Natural killer cell (primary cell): ENCODE data around the gene FTCD. TPM values are rescaled to one million over a fixed set of nuclear protein-coding genes. Genes with fewer than 3 reads are reported as not detected.
"Not testable (repeated sequence)": the region's sequence is repeated elsewhere in the genome, so short reads cannot be mapped to it uniquely, and the experiment has no call there.

Experiments
- ATAC-seq, 3 donors: fragments of 150-1000 bp in 2 of 3; fragments of 200-7000 bp in 1 of 3; cut with Tn5 transposase; 1 replicate in 1 of 3; 2 replicates in 2 of 3; pipeline ENCODE4 v1.10.0; 2021; ENCODE audit warnings: mild to moderate bottlenecking in 2 of 3, moderate library complexity in 2 of 3
- DNase-seq, 2 donors: peaks; one replicate each; pipeline versions ENCODE4 v3.0.0 to v3.0.0-alpha.2; 2013 to 2021; ENCODE audit warnings: mixed read lengths in 1 of 2
- H3K27ac ChIP-seq: one replicate; pipeline ENCODE4 v1.5.1; 2013; ENCODE audit warnings: mild to moderate bottlenecking, low read length
- H3K27me3 ChIP-seq: one replicate; pipeline ENCODE4 v1.6.1; 2013; ENCODE audit warnings: low read length; ENCODE audit not compliant: control insufficient read depth, insufficient read depth
- H3K36me3 ChIP-seq: one replicate; pipeline ENCODE4 v1.6.1; 2013; ENCODE audit warnings: low read length; ENCODE audit not compliant: control insufficient read depth, insufficient read depth
- H3K4me1 ChIP-seq: one replicate; pipeline ENCODE4 v1.6.1; 2013; ENCODE audit warnings: low read length; ENCODE audit not compliant: control insufficient read depth, insufficient read depth
- H3K4me3 ChIP-seq: one replicate; pipeline ENCODE4 v1.5.1; 2013; ENCODE audit warnings: low read length
- H3K9me3 ChIP-seq: one replicate; pipeline ENCODE4 v1.6.1; 2013; ENCODE audit warnings: low read length; ENCODE audit not compliant: control insufficient read depth, insufficient read depth
- H3K27ac Mint-ChIP-seq, 2 donors: one replicate each; pipeline ENCODE4 v1.8.0; 2022; ENCODE audit warnings: mild to moderate bottlenecking in 2 of 2, mixed read lengths in 2 of 2, moderate library complexity in 1 of 2
- H3K27me3 Mint-ChIP-seq, 2 donors: one replicate each; pipeline ENCODE4 v1.8.0; 2022; ENCODE audit warnings: low read depth in 2 of 2, mixed read lengths in 2 of 2
- H3K36me3 Mint-ChIP-seq: one replicate; pipeline ENCODE4 v1.8.0; 2022; ENCODE audit warnings: mixed read lengths
- H3K4me1 Mint-ChIP-seq, 2 donors: one replicate each; pipeline ENCODE4 v1.8.0; 2022; ENCODE audit warnings: mixed read lengths in 2 of 2
- H3K4me3 Mint-ChIP-seq: one replicate; pipeline ENCODE4 v1.8.0; 2022; ENCODE audit warnings: mild to moderate bottlenecking, moderate library complexity, mixed read lengths
- H3K9me3 Mint-ChIP-seq, 2 donors: one replicate each; pipeline ENCODE4 v1.8.0; 2022; ENCODE audit warnings: mixed read lengths in 2 of 2
- WGBS: methylation state at CpG from one replicate; pipeline ENCODE4 v1.1.7; 2013; ENCODE audit warnings: missing lambda C conversion rate; ENCODE audit not compliant: insufficient coverage; 5-methylcytosine and 5-hydroxymethylcytosine counted together
- intact Hi-C: fragments of 100-400 bp; cut with micrococcal nuclease; formaldehyde crosslinking; loops from one replicate; pipeline ENCODE4 v1.14.2; 2022
- total RNA-seq, 4 donors: library from RNA; stranded (reverse); fragments of 120-200 nt in 1 of 4; gene quantifications; one replicate each; pipeline versions ENCODE4 v1.2.3 to v1.2.4, GENCODE V29; 2013 to 2022
- TF ChIP-seq, protein P1 (sequence below): fragments of 200-600 bp; IDR thresholded peaks from one replicate; pipeline ENCODE4 v1.8.0; 2022; ENCODE audit warnings: antibody characterized with exemption

The FTCD gene
- total RNA-seq, 3 donors from 2014 or later (not counting 1 experiment from before 2014, with no cell fraction given) = 0.34 TPM; not detected in 2

DNA sequence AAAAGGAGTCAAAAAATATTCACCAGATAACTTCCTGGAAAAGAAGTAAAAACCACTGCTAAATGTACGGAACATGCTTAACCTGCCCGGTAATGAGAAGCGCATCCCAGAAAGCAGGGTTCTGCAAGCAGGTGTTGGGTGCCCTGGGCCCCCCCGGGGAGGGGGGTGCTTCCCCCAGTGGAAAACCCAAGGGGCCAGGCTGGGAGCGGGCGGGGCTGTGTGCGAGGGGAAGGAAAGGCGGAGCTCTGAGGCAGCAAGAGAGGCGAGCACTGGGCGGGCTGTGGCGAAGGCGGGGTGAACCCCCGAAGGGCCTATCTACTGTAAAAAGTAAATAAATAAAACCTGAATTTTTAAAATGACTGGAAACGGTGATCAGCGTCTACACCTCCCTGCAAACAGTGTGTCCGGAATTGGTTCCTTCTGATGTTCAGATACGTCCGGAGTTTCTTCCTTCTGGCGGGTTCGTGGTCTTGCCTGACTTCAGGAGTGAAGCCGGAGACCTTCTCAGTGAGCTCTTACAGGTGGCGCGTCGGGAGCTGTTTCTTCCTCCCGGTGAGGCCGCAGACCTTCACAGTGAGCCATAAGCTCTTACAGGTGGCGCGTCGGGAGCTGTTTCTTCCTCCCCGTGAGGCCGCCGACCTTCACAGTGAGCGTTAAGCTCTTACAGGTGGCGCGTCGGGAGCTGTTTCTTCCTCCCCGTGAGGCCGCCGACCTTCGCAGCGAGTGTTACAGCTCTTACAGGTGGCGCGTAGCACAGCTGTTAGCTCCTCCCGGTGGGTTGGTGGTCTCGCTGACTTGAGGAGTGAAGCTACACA, 13.4 kb downstream of the FTCD start:
- Histone ChIP-seq H3K36me3 (no peaks in the 10 kb centered on the region), H3K4me3 (no peak overlapping the region), H3K9me3 (no peaks in the 10 kb centered on the region), H3K27me3 (no peaks in the 10 kb centered on the region), H3K4me1 (peaks cover 4% of the 10 kb centered on the region), H3K27ac (no peak overlapping the region)
- Mint-ChIP-seq H3K27ac (no peak overlapping the region), H3K27me3 (peaks cover 0 to 4% of the 10 kb centered on the region in 2 donors), H3K36me3 (no peaks in the 10 kb centered on the region), H3K4me1 (peaks cover 8 to 12% of the 10 kb centered on the region in 2 donors), H3K4me3 (peak overlapping the region; percentile 54), H3K9me3 (no peaks in the 10 kb centered on the region)
- ATAC-seq (no peak), DNase-seq (no peak)
- intact Hi-C loops = loop anchor here (5.0 kb wide), 1 partner anchor 40 kb away; the partner anchor contains the start of gene SPATC1L
- WGBS = 96% methylated on average over 45 of the region's 45 CpGs
- TF ChIP-seq, protein P1, sequence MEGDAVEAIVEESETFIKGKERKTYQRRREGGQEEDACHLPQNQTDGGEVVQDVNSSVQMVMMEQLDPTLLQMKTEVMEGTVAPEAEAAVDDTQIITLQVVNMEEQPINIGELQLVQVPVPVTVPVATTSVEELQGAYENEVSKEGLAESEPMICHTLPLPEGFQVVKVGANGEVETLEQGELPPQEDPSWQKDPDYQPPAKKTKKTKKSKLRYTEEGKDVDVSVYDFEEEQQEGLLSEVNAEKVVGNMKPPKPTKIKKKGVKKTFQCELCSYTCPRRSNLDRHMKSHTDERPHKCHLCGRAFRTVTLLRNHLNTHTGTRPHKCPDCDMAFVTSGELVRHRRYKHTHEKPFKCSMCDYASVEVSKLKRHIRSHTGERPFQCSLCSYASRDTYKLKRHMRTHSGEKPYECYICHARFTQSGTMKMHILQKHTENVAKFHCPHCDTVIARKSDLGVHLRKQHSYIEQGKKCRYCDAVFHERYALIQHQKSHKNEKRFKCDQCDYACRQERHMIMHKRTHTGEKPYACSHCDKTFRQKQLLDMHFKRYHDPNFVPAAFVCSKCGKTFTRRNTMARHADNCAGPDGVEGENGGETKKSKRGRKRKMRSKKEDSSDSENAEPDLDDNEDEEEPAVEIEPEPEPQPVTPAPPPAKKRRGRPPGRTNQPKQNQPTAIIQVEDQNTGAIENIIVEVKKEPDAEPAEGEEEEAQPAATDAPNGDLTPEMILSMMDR = no peak

- not testable (repeated sequence) for DNase-seq, H3K27me3 Mint-ChIP-seq, H3K27me3 ChIP-seq, H3K27ac Mint-ChIP-seq, H3K9me3 ChIP-seq, H3K27ac ChIP-seq, H3K4me1 ChIP-seq, H3K9me3 Mint-ChIP-seq, H3K36me3 ChIP-seq, H3K4me3 ChIP-seq, H3K4me3 Mint-ChIP-seq, ATAC-seq, H3K36me3 Mint-ChIP-seq
- peaks cover 8 to 12% of the 10 kb centered on the region in 2 donors for H3K4me1 Mint-ChIP-seq
- intact Hi-C loops = loop anchor here (5.0 kb wide), 1 partner anchor 42 kb away; the partner anchor contains the start of gene SPATC1L
- 64% methylated on average over 29 of the region's 29 CpGs for WGBS
Observed at GRCh38 chr21:46140352-46141003, 14.9 kb downstream of the FTCD start.

DNA sequence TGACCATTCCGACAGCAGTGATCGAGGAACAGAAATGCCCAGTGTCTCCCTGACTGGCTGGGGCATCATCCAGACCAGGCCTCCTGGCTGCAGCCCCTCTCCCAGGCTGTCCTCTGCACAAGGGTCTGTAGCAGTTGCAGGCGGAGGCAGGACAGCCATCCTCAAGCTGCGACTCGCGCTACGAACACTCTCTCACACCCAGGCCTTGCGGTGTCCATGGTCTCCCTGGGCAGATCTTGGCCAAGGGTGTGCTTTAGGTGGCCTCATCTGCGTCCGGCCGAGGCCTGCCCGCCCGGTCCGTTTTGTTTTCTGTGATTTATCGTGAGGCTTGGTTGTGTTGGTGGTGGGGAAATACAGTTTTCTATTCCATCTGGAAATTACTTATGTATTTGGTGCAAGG, 15.7 kb downstream of the FTCD start:
- H3K27me3 Mint-ChIP-seq = peaks cover 0 to 4% of the 10 kb centered on the region in 2 donors
- peaks cover 8 to 11% of the 10 kb centered on the region in 2 donors for H3K4me1 Mint-ChIP-seq
- no peaks in the 10 kb centered on the region for H3K27me3 ChIP-seq
- no peak overlapping the region for H3K27ac Mint-ChIP-seq
- intact Hi-C loops = loop anchor here (5.0 kb wide), 1 partner anchor 43 kb away; the partner anchor contains the start of gene SPATC1L
- H3K4me3 Mint-ChIP-seq = no peak overlapping the region
- WGBS = 98% methylated on average over 15 of the region's 15 CpGs
- no peaks in the 10 kb centered on the region for H3K9me3 Mint-ChIP-seq
- H3K9me3 ChIP-seq = no peaks in the 10 kb centered on the region
- H3K27ac ChIP-seq = no peak overlapping the region
- H3K36me3 ChIP-seq = no peaks in the 10 kb centered on the region
- TF ChIP-seq, protein P1 = no peak
- DNase-seq = no peak
- no peaks in the 10 kb centered on the region for H3K36me3 Mint-ChIP-seq
- H3K4me3 ChIP-seq = no peak overlapping the region
- no peak for ATAC-seq
- peaks cover 4% of the 10 kb centered on the region for H3K4me1 ChIP-seq

DNA sequence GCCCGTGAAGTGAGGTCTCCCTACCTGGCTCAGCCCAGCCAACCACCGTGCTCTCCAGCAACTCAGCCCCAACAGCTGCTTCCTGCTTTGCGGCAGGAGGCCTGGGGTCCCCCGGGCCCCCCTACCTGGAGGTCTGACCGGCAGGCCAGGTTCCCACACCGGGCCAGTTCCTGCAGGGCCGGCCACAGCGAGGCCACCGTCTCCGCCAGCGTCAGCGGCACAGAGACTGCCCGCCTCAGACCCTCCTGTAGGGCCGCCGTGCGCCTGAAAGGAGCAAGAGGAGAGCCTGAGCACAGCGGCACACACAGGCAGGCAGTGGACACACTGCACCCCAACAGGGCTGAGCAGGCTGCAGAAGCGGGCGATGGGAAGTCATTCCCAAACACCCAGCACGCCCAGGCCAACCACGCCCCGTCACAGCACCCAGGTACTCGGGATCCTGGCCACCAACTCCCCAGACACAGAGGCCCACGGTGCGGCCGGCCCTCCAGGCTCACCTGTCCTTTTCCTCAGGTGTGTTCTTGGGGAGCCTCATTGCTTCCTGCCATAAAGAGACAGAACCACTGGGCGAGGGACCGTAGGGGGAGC, 16.9 kb downstream of the FTCD start:
- Histone ChIP-seq H3K4me1 (no peaks in the 10 kb centered on the region), H3K4me3 (no peak overlapping the region), H3K27me3 (no peaks in the 10 kb centered on the region), H3K9me3 (no peaks in the 10 kb centered on the region), H3K36me3 (no peaks in the 10 kb centered on the region), H3K27ac (no peak overlapping the region)
- Mint-ChIP-seq H3K4me1 (peaks cover 0 to under 1% of the 10 kb centered on the region in 2 donors), H3K27ac (no peak overlapping the region), H3K27me3 (peaks cover 0 to 4% of the 10 kb centered on the region in 2 donors), H3K36me3 (no peaks in the 10 kb centered on the region), H3K9me3 (no peaks in the 10 kb centered on the region), H3K4me3 (no peak overlapping the region)
- TF ChIP-seq, protein P1 = no peak
- DNase-seq (no peak), ATAC-seq (no peak)
- WGBS = 66% methylated on average over 28 of the region's 28 CpGs
- intact Hi-C loops = no loop called here
